Fibroblast of skin of abdomen (primary cell): ENCODE measurements around the gene CD1D.
A peak's percentile ranks its signal among the peaks of the same experiment; 100 is the strongest.
"Not testable (repeated sequence)": the region's sequence is repeated elsewhere in the genome, so short reads cannot be mapped to it uniquely, and the experiment has no call there.

Experiments used
- DNase-seq: peaks from one replicate; pipeline ENCODE4 v3.0.0-alpha.2; 2013

The CD1D gene

DNA sequence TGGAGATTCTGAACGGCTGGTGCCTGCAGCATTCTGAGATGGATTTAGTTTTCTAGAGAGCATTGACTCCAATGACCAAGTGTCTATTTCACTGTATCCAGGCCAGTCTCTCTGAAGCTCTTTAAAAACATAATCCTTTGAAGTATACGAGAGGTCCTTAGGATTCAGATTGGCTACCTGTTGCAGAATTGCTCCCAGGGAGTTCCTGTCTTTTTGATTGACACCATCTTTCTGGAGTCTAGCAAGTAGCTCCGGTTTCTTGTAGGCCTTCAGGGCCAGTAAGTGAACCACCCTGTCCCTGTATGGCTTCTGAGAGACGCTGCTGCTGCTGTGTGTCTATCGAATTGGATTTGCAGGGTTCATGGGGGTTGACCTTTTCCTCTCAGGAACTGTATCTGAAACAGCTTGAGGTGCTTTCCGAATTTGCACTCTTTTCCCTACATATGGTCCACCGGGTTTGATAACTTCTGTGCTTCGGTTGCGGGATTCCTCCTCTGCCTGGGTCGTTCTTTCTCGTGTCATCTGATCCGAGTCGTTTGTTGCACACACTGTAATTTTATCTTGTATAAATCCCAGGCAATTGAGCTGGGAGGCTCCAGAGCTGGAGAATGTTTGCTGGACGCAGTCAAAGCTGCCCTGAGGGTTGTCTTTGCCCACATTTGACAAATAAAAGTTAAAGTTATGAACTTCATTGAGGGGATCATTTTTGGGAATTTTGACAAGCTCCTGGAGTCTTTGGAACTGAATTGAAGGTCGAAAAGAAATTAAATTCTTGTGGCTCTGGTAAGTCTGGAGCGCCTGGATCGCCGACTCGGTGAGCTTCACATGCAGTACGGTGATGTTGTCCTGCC is 3.6 kb upstream of the CD1D start:
- not testable (repeated sequence) for DNase-seq

DNA sequence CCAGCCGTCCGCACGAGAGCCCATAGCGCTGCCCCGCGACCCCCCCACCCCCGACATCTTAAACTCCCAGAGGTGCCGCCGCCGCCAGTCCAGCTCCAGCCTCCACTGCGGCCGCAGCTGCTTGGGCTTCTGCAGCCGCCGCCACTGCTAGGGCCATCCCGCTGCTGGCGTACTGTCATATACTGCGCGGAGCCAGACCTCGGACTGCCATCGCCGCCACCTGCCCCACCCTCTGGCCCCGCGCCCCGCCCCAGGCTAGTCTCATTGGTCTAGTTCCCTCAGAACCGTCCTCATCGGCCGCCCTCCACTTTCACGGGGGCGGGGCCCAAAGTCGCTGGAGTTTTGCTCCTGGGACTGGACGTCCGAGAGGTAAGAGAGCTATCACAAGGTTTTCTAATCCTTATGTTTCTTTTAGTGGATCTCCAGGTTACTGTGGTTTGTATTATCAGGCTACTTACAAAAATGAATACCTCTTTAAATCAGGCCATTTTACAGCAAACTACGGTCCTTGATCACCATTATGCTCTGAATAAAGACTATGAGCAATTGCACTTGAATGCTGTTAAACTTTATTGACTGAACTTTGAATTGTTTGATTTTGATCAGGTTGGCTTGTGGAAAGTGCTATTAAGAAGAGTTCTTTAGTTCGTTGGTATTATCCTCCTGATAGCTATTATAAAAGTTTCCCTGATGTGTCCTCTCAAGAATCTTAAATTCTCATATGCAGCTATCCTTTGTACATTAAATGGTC is 2.8 kb upstream of the CD1D start:
- peak; percentile 51 for DNase-seq

- DNase-seq = no peak
These were observed 1.2 kb upstream of the CD1D start for GRCh38 chr1:158179301-158180041.

GRCh38 chr1:158181577-158181922 is 855 bp downstream of the CD1D start:
- no peak for DNase-seq

- DNase-seq = no peak
These were observed 5.1 kb downstream of the CD1D start for GRCh38 chr1:158185770-158186169.

DNA sequence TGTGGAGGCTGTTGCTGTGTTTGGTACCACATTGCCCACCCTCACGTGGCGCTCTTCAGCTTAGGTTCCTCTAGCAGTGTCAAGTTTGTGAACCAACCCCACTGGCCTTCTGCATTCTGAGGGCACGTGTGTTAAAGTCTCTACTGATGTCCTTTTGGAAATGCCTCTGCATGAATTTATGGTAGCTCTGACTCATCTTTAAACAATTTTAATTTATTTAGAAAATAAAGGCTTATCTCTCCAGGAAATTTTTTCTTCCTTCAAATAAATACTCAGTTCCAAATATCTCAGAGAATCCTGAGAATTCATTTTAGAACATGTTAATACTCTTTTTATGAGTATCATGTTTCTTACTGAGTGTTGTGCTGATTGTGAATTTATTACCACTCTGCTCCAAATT is 5.5 kb downstream of the CD1D start:
- DNase-seq = no peak

DNA sequence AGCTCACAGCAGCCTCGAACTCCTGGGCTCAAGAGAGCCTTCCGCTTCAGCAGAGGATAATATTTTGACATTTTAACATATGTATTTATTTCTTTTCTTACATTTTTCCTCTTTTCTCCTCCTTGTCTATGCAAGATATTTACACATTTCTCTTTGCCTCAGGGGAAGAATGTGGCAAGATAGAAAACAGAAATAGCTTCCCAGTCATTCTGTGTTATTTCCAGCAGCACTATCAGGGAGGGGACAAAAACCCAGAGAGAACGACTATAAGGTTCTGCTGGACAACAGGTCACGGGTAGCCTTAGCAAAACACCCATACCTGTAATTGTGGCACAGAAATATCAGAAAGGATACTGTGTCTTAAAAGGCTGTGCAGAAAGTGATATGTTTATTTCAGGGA is 7.9 kb downstream of the CD1D start:
- DNase-seq = no peak

- no peak for DNase-seq
These were observed 8.9 kb downstream of the CD1D start for GRCh38 chr1:158189624-158190023.

- no peak for DNase-seq
These were observed 10.6 kb downstream of the CD1D start for GRCh38 chr1:158191299-158191698.

- DNase-seq = no peak
These were observed 15.8 kb downstream of the CD1D start for GRCh38 chr1:158196461-158196860.

DNA sequence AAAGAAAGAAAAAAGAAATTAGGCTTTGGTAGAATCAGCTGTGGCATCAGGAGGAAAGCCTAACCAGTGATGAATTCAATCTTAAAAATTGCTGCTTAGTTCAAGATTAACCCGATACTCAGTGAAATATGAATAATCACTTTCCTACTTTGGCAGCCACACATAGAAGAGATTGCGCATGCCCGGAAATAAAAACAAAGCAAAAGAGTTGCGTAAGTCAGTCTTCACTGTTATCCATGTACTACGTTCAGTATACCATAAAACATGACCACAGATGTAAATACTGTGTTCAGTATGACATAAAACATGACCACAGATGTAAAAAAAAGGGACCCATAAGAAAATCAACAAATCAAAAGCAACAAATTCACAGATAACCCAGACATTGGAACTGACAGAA is 19.2 kb downstream of the CD1D start:
- DNase-seq = no peak

DNA sequence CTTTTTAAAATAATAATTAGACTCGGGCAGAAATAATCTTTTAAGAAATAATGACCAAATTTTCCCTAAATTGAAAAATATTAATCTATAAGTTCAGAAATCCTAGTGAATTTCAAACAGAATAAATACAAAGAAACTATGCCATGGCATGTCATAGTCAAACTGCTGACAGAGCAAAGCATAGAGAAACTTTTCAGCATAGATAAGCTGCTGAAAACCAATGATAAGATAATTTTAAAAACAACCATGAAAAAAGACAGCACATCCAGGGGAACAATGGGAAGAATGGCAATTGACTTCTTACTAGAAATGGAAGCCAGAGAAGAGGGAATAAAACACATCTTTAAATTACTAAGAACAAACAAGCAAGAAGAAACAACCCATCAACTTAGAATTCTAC is 19.8 kb downstream of the CD1D start:
- DNase-seq = no peak

GRCh38 chr1:158203693-158204457 is 23.2 kb downstream of the CD1D start:
- DNase-seq = peak; percentile 51

GRCh38 chr1:158204458-158204827 is 23.7 kb downstream of the CD1D start:
- DNase-seq = no peak

- DNase-seq = no peak
These were observed 28.0 kb downstream of the CD1D start for GRCh38 chr1:158208586-158209116.

DNA sequence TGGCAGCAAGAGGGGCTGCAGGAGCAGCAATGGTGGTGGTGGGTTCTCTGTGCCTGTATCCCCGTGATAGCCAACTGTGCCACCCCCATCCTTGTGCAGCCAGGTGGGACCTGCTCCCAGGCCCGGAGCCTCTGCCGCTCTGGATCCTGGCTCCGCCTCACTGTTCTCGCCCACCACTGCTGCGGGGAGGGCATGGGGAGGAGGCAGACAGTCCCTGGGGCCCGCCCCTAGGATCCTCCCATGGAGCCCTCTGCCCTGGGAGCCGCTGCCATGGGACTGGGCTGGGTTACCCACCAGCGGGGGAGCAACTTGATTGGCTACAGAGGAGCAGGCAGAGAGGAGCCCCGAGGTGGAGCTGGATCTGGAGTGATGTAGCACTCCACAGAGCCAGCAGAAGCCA is 31.6 kb downstream of the CD1D start:
- DNase-seq = no peak

DNA sequence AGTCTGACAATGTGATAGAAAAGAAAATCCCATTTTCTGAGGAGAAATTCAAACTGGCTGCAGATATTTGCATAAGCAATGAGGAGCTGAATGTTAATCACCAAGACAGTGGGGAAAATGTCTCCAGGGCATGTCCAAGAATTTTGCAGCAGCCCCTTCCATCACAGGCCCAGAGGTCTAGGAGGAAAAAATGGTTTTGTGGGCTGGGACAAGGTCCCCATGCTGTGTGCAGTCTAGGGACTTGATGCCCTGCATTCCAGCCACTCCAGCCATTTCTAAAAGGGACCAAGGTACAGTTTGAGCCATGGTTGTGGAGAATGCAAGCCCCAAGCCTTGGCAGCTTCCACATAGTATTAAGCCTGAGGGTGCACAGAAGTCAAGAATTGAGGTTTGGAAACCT is 42.8 kb downstream of the CD1D start:
- not testable (repeated sequence) for DNase-seq

GRCh38 chr1:158227904-158228623 is 47.4 kb downstream of the CD1D start:
- no peak for DNase-seq
